HG02610 (cell line): ENCODE data around the gene SERPINA4.

Experiments used
- ATAC-seq: cut with Tn5 transposase; IDR thresholded peaks from one replicate; pipeline ENCODE4 v1.9.1; 2021; ENCODE audit warnings: mild to moderate bottlenecking, moderate library complexity; ENCODE audit not compliant: unreplicated experiment

Gene SERPINA4

GRCh38 chr14:94542811-94543440, 18.3 kb upstream of the SERPINA4 start:
- no peak for ATAC-seq

- no peak for ATAC-seq
These were observed 17.7 kb upstream of the SERPINA4 start for GRCh38 chr14:94543449-94544124.

GRCh38 chr14:94544726-94545125, 16.5 kb upstream of the SERPINA4 start:
- no peak for ATAC-seq

- ATAC-seq = no peak
These were observed 16.0 kb upstream of the SERPINA4 start for GRCh38 chr14:94545131-94545841.

- ATAC-seq = no peak
These were observed 14.0 kb upstream of the SERPINA4 start for GRCh38 chr14:94547151-94547680.

GRCh38 chr14:94547726-94548125, 13.5 kb upstream of the SERPINA4 start:
- no peak for ATAC-seq

- no peak for ATAC-seq
These were observed 12.9 kb upstream of the SERPINA4 start for GRCh38 chr14:94548131-94548998.

- no peak for ATAC-seq
These were observed 11.9 kb upstream of the SERPINA4 start for GRCh38 chr14:94548999-94549985.

- ATAC-seq = no peak
These were observed 11.2 kb upstream of the SERPINA4 start for GRCh38 chr14:94550041-94550440.

- no peak for ATAC-seq
These were observed 5.3 kb upstream of the SERPINA4 start for GRCh38 chr14:94555991-94556390.

- ATAC-seq = no peak
These were observed 3.9 kb upstream of the SERPINA4 start for GRCh38 chr14:94557327-94557726.

GRCh38 chr14:94558842-94559241, 2.4 kb upstream of the SERPINA4 start:
- no peak for ATAC-seq

GRCh38 chr14:94559638-94560290, 1.5 kb upstream of the SERPINA4 start:
- ATAC-seq = no peak

- ATAC-seq = no peak
These were observed 964 bp upstream of the SERPINA4 start for GRCh38 chr14:94560291-94560665.

GRCh38 chr14:94561656-94562010, 391 bp downstream of the SERPINA4 start:
- no peak for ATAC-seq

- no peak for ATAC-seq
These were observed 780 bp downstream of the SERPINA4 start for GRCh38 chr14:94562022-94562421.

GRCh38 chr14:94562941-94563883, 2.0 kb downstream of the SERPINA4 start:
- ATAC-seq = no peak

GRCh38 chr14:94564381-94564780, 3.1 kb downstream of the SERPINA4 start:
- ATAC-seq = no peak
